Thyroid gland (tissue), 4 donors: Measurements from ENCODE around the gene MORC2. TPM values are rescaled to one million over a fixed set of nuclear protein-coding genes. Genes with fewer than 3 reads are reported as not detected.

Source experiments
- DNase-seq, 2 donors: peaks; one replicate each; pipeline ENCODE4 v3.0.0-alpha.2; 2019
- H3K27ac ChIP-seq, 3 donors: fragments of 200-600 bp; sonication (generic); 1 replicate in 2 of 3; 2 replicates in 1 of 3; pipeline ENCODE4 v1.5.1; 2016 to 2019; ENCODE audit warnings: mild to moderate bottlenecking in 1 of 3, moderate library complexity in 1 of 3
- H3K27me3 ChIP-seq: fragments of 200-600 bp; sonication (generic); one replicate; pipeline ENCODE4 v1.5.1; 2019
- H3K36me3 ChIP-seq, 2 donors: fragments of 200-600 bp; sonication (generic); one replicate each; pipeline ENCODE4 v1.5.1; 2016 to 2019
- H3K4me1 ChIP-seq, 2 donors: fragments of 200-600 bp; sonication (generic); one replicate each; pipeline ENCODE4 v1.5.1; 2017 to 2019
- H3K4me3 ChIP-seq, 3 donors: fragments of 200-600 bp; sonication (generic); replicated peaks in 1 of 3; 1 replicate in 2 of 3; 2 replicates in 1 of 3; pipeline ENCODE4 v1.5.1; 2016; ENCODE audit warnings: mild to moderate bottlenecking in 1 of 3
- H3K9me3 ChIP-seq: fragments of 200-600 bp; sonication (generic); one replicate; pipeline ENCODE4 v1.5.1; 2017
- POLR2A ChIP-seq, 2 donors: fragments of 450-650 bp; IDR thresholded peaks; one replicate each; pipeline ENCODE4 v1.6.1; 2017; ENCODE audit warnings: antibody characterized with exemption in 2 of 2, mild to moderate bottlenecking in 2 of 2, moderate library complexity in 1 of 2
- WGBS, 2 donors: methylation state at CpG; one replicate each; pipeline ENCODE4 v1.1.5; 2017; 5-methylcytosine and 5-hydroxymethylcytosine counted together
- intact Hi-C: fragments of 100-400 bp; cut with DNase I; formaldehyde crosslinking; loops from one replicate; pipeline ENCODE4 v1.15.1; 2023
- total RNA-seq, 4 donors: library from RNA; depleted of rRNA; stranded (reverse); fragments of >200 nt; gene quantifications; one replicate each; pipeline ENCODE4 v1.2.3, GENCODE V29; 2016
- TF ChIP-seq, protein P1 (sequence below), 6 experiments: fragments of 200-600 bp in 3 of 6; fragments of 450-650 bp in 3 of 6; sonication (generic) in 3 of 6; IDR thresholded peaks; one replicate each; pipeline ENCODE4 v1.5.1; 2016 to 2019; ENCODE audit warnings: antibody characterized with exemption in 6 of 6, mild to moderate bottlenecking in 2 of 6, inconsistent platforms in 1 of 6, moderate library complexity in 1 of 6

The MORC2 gene
- total RNA-seq, 4 donors from 2014 or later, result 14.9 to 32.8 (median 24.6) TPM

DNA sequence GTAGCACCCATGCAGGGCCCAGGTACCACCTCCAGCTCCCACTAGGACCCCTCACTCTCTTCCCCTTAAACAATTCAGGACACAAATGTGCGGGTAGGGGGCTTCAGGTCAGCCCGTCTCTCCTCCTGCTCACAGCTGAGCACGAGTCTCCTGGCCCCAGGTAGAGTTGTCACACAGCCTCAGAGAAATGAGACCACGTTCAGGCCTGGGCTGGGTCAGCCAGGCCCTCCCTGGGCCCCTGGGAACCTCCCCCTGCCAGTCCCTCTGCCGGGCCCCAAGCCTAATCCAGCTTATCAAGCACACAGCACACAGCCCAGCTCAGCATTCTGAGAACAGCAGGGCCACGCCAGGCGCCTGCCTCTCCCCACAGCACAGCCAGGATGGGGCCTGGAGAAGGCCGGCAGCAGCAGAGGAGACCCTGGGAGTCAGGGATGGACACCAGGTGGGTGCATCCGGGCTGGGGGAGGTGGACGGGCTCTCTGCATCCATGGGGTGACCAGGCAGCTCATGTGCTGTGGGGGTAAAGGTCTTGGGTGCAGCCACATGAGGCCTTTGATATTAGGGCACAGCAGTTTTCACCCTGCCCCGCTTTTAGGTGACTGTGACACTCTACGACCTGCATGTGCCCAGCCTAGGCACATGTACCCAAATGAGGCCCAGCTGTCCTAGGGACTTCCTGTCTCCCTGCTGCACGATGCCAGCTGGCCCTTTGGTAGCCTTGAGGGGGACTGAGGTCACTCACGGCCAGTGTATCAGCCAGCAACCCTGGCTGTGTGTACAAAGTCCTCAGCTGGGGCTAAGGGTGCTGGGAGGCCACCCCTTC lies 87.0 kb downstream of the MORC2 start:
- H3K27ac ChIP-seq, result no peak overlapping the region
- intact Hi-C loops, result no loop called here
- no peak overlapping the region for H3K4me3 ChIP-seq
- no peak for DNase-seq
- H3K36me3 ChIP-seq, result no peaks in the 10 kb centered on the region
- H3K27me3 ChIP-seq, result no peaks in the 10 kb centered on the region
- H3K4me1 ChIP-seq, result no peaks in the 10 kb centered on the region
- 89 to 100% methylated on average over 2 to 10 of the region's 14 CpGs for WGBS, 2 donors
- no peaks in the 10 kb centered on the region for H3K9me3 ChIP-seq
- TF ChIP-seq, protein P1, sequence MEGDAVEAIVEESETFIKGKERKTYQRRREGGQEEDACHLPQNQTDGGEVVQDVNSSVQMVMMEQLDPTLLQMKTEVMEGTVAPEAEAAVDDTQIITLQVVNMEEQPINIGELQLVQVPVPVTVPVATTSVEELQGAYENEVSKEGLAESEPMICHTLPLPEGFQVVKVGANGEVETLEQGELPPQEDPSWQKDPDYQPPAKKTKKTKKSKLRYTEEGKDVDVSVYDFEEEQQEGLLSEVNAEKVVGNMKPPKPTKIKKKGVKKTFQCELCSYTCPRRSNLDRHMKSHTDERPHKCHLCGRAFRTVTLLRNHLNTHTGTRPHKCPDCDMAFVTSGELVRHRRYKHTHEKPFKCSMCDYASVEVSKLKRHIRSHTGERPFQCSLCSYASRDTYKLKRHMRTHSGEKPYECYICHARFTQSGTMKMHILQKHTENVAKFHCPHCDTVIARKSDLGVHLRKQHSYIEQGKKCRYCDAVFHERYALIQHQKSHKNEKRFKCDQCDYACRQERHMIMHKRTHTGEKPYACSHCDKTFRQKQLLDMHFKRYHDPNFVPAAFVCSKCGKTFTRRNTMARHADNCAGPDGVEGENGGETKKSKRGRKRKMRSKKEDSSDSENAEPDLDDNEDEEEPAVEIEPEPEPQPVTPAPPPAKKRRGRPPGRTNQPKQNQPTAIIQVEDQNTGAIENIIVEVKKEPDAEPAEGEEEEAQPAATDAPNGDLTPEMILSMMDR (IDR thresholded peaks at IDR 0.05), result no peak
- TF ChIP-seq POLR2A (IDR thresholded peaks at IDR 0.05), result no peak

DNA sequence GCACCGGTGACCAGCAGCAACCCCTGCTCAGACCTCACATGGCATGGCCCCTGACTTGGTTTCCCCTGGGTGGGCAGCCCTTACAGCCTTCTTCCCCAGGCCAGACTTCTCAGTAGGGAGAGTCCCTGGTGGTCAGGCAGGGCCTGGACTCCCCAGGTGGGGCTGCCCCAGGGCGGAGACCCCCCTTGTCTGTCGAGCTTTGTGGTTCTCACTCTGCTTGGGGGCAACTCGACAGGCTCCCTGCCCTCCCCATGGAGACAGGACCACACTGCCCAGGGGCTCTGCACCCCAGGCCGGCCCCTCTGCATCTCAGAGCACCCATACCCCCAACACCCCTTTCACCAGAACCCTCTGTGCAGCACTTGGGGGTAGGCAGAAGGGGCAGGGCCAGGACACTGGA lies 87.7 kb downstream of the MORC2 start:
- DNase-seq, result no peak
- 93 to 94% methylated on average over 4 to 5 of the region's 5 CpGs for WGBS, 2 donors
- Histone ChIP-seq H3K27me3 (no peaks in the 10 kb centered on the region), H3K9me3 (no peaks in the 10 kb centered on the region), H3K27ac (no peak overlapping the region), H3K4me1 (no peaks in the 10 kb centered on the region), H3K36me3 (no peaks in the 10 kb centered on the region), H3K4me3 (no peak overlapping the region)
- TF ChIP-seq, protein P1 (IDR thresholded peaks at IDR 0.05), result no peak
- no peak for TF ChIP-seq POLR2A (IDR thresholded peaks at IDR 0.05)
- intact Hi-C loops, result no loop called here

DNA sequence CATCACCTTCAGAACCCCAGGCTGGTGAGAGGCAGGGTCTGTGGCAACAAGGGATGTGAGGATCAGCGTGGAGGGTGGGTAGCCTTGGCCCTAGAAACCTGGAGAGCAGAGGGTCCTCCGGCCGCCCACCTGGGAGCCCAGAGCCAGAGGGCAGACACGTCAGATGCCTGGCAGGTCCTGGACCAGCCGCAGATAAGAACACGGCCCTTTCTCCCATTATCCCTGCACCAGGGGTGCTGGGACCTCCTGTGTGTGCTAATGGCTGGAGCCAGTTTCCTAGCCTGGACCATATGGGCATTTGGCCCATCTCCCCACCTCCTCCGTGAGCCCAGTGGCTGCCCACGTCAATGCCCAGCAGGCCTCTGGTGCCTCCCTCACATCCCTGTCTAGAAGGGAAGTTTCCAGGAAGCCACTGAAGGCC lies 88.4 kb downstream of the MORC2 start:
- intact Hi-C loops, result no loop called here
- H3K27me3 ChIP-seq, result no peaks in the 10 kb centered on the region
- no peak overlapping the region for H3K27ac ChIP-seq
- no peak for TF ChIP-seq POLR2A (IDR thresholded peaks at IDR 0.05)
- TF ChIP-seq, protein P1 (IDR thresholded peaks at IDR 0.05), result no peak
- no peak for DNase-seq
- no peaks in the 10 kb centered on the region for H3K4me1 ChIP-seq
- no peak overlapping the region for H3K4me3 ChIP-seq
- H3K36me3 ChIP-seq, result no peaks in the 10 kb centered on the region
- no peaks in the 10 kb centered on the region for H3K9me3 ChIP-seq
- 100% methylated on average over 2 to 3 of the region's 8 CpGs for WGBS, 2 donors

DNA sequence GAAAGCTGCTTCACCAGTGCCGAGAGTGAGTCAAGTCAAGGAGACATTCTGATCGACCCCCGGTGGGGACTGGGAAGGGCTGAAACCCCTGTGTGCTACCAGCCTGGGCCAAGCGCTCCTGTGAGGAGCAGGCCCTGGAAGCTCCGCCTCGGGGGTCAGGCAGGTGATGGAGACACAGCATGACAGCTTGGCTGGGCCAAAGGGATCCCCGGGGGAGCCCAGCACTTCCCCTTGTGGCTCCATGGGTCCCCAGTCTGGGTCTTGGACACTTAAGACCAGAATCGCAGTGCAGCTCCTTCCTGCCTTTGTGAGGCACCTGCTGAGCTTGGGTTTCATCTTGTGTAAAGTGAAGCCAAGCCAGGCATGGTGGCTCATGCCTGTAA lies 89.2 kb downstream of the MORC2 start:
- no peak overlapping the region for H3K27ac ChIP-seq
- no peak for DNase-seq
- intact Hi-C loops, result no loop called here
- H3K9me3 ChIP-seq, result no peaks in the 10 kb centered on the region
- no peaks in the 10 kb centered on the region for H3K36me3 ChIP-seq
- 49 to 60% methylated on average over 5 of the region's 8 CpGs for WGBS, 2 donors
- no peak overlapping the region for H3K4me3 ChIP-seq
- no peaks in the 10 kb centered on the region for H3K27me3 ChIP-seq
- TF ChIP-seq POLR2A (IDR thresholded peaks at IDR 0.05), result no peak
- TF ChIP-seq, protein P1 (IDR thresholded peaks at IDR 0.05), result no peak
- H3K4me1 ChIP-seq, result no peaks in the 10 kb centered on the region
